DND-41 (cell line): ENCODE data around the gene TRIM15.

Experiments used
- ATAC-seq: fragments of 200-7000 bp; cut with Tn5 transposase; 3 replicates; pipeline ENCODE4 v1.9.1; 2021; ENCODE audit warnings: low read depth; ENCODE audit not compliant: insufficient read depth
- DNase-seq: peaks from one replicate; pipeline ENCODE4 v3.0.0-alpha.2; 2020
- H2AFZ ChIP-seq: 2 replicates; pipeline ENCODE4 v1.6.0; 2012; ENCODE audit warnings: low read depth, low read length
- H3K27ac ChIP-seq: 2 replicates; pipeline ENCODE4 v1.5.1; 2012; ENCODE audit warnings: low read length, inconsistent platforms
- H3K27me3 ChIP-seq: fragments of 200-600 bp; sonication (generic); 2 replicates; pipeline ENCODE4 v1.6.0; 2012; ENCODE audit warnings: low read length, mild to moderate bottlenecking, inconsistent platforms; ENCODE audit not compliant: insufficient read depth, poor library complexity
- H3K36me3 ChIP-seq: 2 replicates; pipeline ENCODE4 v1.5.1; 2012; ENCODE audit warnings: low read length, inconsistent platforms; ENCODE audit not compliant: insufficient read depth
- H3K4me1 ChIP-seq: 2 replicates; pipeline ENCODE4 v1.5.1; 2012; ENCODE audit warnings: mild to moderate bottlenecking, low read length; ENCODE audit not compliant: insufficient read depth
- H3K4me2 ChIP-seq: 2 replicates; pipeline ENCODE4 v1.6.0; 2012; ENCODE audit warnings: mild to moderate bottlenecking, moderate library complexity, low read length, inconsistent platforms; ENCODE audit not compliant: insufficient read depth
- H3K4me3 ChIP-seq, 2 experiments: fragments of 200-600 bp in 1 of 2; shearing (Covaris generic) in 1 of 2; 2 replicates each; pipeline ENCODE4 v1.5.1; 2012 to 2016; ENCODE audit warnings: inconsistent platforms in 2 of 2, low read length in 2 of 2, mild to moderate bottlenecking in 2 of 2, low read depth in 1 of 2, moderate library complexity in 1 of 2
- H3K79me2 ChIP-seq: 2 replicates; pipeline ENCODE4 v1.6.0; 2012; ENCODE audit warnings: low read length, inconsistent platforms; ENCODE audit not compliant: insufficient read depth
- H3K9ac ChIP-seq: 2 replicates; pipeline ENCODE4 v1.6.0; 2012; ENCODE audit warnings: low read depth, mild to moderate bottlenecking, inconsistent platforms, low read length, moderate library complexity
- H3K9me3 ChIP-seq: 2 replicates; pipeline ENCODE4 v1.5.1; 2012; ENCODE audit warnings: low read length, moderate library complexity, mild to moderate bottlenecking, inconsistent platforms; ENCODE audit not compliant: insufficient read depth, severe bottlenecking
- H4K20me1 ChIP-seq: 2 replicates; pipeline ENCODE4 v1.6.0; 2012; ENCODE audit warnings: low read length; ENCODE audit not compliant: insufficient read depth
- CTCF ChIP-seq: IDR thresholded peaks from 2 replicates; pipeline ENCODE4 v1.5.1; 2012; ENCODE audit warnings: borderline replicate concordance, low read length, moderate library complexity, mild to moderate bottlenecking; ENCODE audit not compliant: poor library complexity, severe bottlenecking; ENCODE audit errors: extremely low read depth
- EZH2 ChIP-seq: IDR thresholded peaks from 3 replicates; pipeline ENCODE4 v1.6.1; 2012; ENCODE audit warnings: borderline replicate concordance, low read depth, mild to moderate bottlenecking, moderate library complexity, low read length, inconsistent platforms; ENCODE audit not compliant: severe bottlenecking

TRIM15 gene

GRCh38 chr6:30121446-30122366 lies 41.6 kb upstream of the TRIM15 start:
- Histone ChIP-seq H4K20me1 (no peaks in the 10 kb centered on the region), H3K9ac (no peak overlapping the region), H3K36me3 (no peaks in the 10 kb centered on the region), H3K9me3 (no peaks in the 10 kb centered on the region), H3K27me3 (peaks cover 22% of the 10 kb centered on the region), H3K4me1 (no peaks in the 10 kb centered on the region), H3K27ac (no peak overlapping the region), H2AFZ (no peak overlapping the region), H3K79me2 (no peaks in the 10 kb centered on the region), H3K4me3 (no peak overlapping the region), H3K4me2 (no peak overlapping the region)
- TF ChIP-seq EZH2: no peak
- TF ChIP-seq CTCF: no peak
- ATAC-seq (no peak), DNase-seq (no peak)

- H3K36me3 ChIP-seq: no peaks in the 10 kb centered on the region
- TF ChIP-seq EZH2 (no peak), CTCF (no peak)
Measured at GRCh38 chr6:30122515-30122914, 40.8 kb upstream of the TRIM15 start.

GRCh38 chr6:30127238-30128093 lies 35.9 kb upstream of the TRIM15 start:
- H3K27ac ChIP-seq: no peak overlapping the region
- peaks cover 23% of the 10 kb centered on the region for H3K27me3 ChIP-seq
- no peak overlapping the region for H2AFZ ChIP-seq
- H3K9ac ChIP-seq: no peak overlapping the region
- TF ChIP-seq EZH2: no peak
- TF ChIP-seq CTCF: no peak
- H3K4me3 ChIP-seq: no peak overlapping the region
- no peaks in the 10 kb centered on the region for H3K36me3 ChIP-seq
- DNase-seq: no peak
- ATAC-seq: no peak
- H3K4me2 ChIP-seq: no peak overlapping the region
- peaks cover 5% of the 10 kb centered on the region for H3K4me1 ChIP-seq
- no peaks in the 10 kb centered on the region for H4K20me1 ChIP-seq
- no peaks in the 10 kb centered on the region for H3K79me2 ChIP-seq
- H3K9me3 ChIP-seq: no peaks in the 10 kb centered on the region

More at GRCh38 chr6:30122515-30122914, 40.8 kb upstream of the TRIM15 start:
- DNase-seq (no peak), ATAC-seq (no peak)
- no peaks in the 10 kb centered on the region for H4K20me1 ChIP-seq
- no peaks in the 10 kb centered on the region for H3K79me2 ChIP-seq
- H3K27ac ChIP-seq: no peak overlapping the region
- no peak overlapping the region for H3K9ac ChIP-seq
- no peak overlapping the region for H3K4me2 ChIP-seq
- no peaks in the 10 kb centered on the region for H3K9me3 ChIP-seq
- H3K4me3 ChIP-seq: no peak overlapping the region
- H3K27me3 ChIP-seq: peaks cover 22% of the 10 kb centered on the region
- no peak overlapping the region for H2AFZ ChIP-seq
- no peaks in the 10 kb centered on the region for H3K4me1 ChIP-seq
